Fibroblast of gingiva (primary cell): ENCODE data around the gene BEND3.
"Not testable (repeated sequence)": the region's sequence is repeated elsewhere in the genome, so short reads cannot be mapped to it uniquely, and the experiment has no call there.

Source experiments
- DNase-seq: peaks from one replicate; pipeline ENCODE4 v3.0.0-alpha.2; 2011; ENCODE audit warnings: low read depth

Gene BEND3

GRCh38 chr6:107033126-107033525, 82.2 kb downstream of the BEND3 start:
- no peak for DNase-seq

- no peak for DNase-seq
These were observed 83.3 kb downstream of the BEND3 start for GRCh38 chr6:107032051-107032450.

- DNase-seq: no peak
These were observed 85.2 kb downstream of the BEND3 start for GRCh38 chr6:107030151-107030550.

- no peak for DNase-seq
These were observed 88.3 kb downstream of the BEND3 start for GRCh38 chr6:107026965-107027364.

- DNase-seq: no peak
These were observed 93.7 kb downstream of the BEND3 start for GRCh38 chr6:107021446-107022185.

- no peak for DNase-seq
These were observed 95.1 kb downstream of the BEND3 start for GRCh38 chr6:107020239-107020638.

GRCh38 chr6:107019628-107020027, 95.7 kb downstream of the BEND3 start:
- not testable (repeated sequence) for DNase-seq

GRCh38 chr6:107019047-107019446, 96.3 kb downstream of the BEND3 start:
- DNase-seq: no peak
